Stomach smooth muscle (tissue), 2 donors: ENCODE data around the gene SLC38A3.
A peak's percentile ranks its signal among the peaks of the same experiment; 100 is the strongest.

ENCODE experiments used
- H3K27ac ChIP-seq: one replicate; pipeline ENCODE4 v1.7.0; 2013; ENCODE audit warnings: mild to moderate bottlenecking, low read length, inconsistent platforms
- H3K27me3 ChIP-seq, 2 donors: one replicate each; pipeline ENCODE4 v1.7.0; 2013; ENCODE audit warnings: low read length in 2 of 2; ENCODE audit not compliant: insufficient read depth in 2 of 2, control insufficient read depth in 1 of 2
- H3K36me3 ChIP-seq, 2 donors: one replicate each; pipeline ENCODE4 v1.7.0; 2013; ENCODE audit warnings: low read length in 2 of 2; ENCODE audit not compliant: control insufficient read depth in 2 of 2, insufficient read depth in 2 of 2
- H3K4me1 ChIP-seq: one replicate; pipeline ENCODE4 v1.7.0; 2013; ENCODE audit warnings: low read length; ENCODE audit not compliant: control insufficient read depth, insufficient read depth
- H3K4me3 ChIP-seq, 2 donors: one replicate each; pipeline ENCODE4 v1.7.0; 2013; ENCODE audit warnings: low read length in 2 of 2
- H3K9ac ChIP-seq, 2 donors: one replicate each; pipeline ENCODE4 v1.7.0; 2013; ENCODE audit warnings: low read length in 2 of 2, mild to moderate bottlenecking in 1 of 2
- H3K9me3 ChIP-seq, 2 donors: one replicate each; pipeline ENCODE4 v1.7.0; 2013; ENCODE audit warnings: low read length in 2 of 2; ENCODE audit not compliant: control insufficient read depth in 2 of 2
- donor health status: healthy.
- donor health status: Pancreatic carcinoma.

SLC38A3 gene

GRCh38 chr3:50163572-50164455 lies 41.3 kb upstream of the SLC38A3 start:
- no peaks in the 10 kb centered on the region for H3K36me3 ChIP-seq
- no peaks in the 10 kb centered on the region for H3K27me3 ChIP-seq
- H3K27ac ChIP-seq: peak overlapping the region; percentile 89
- H3K9me3 ChIP-seq: no peaks in the 10 kb centered on the region
- peak overlapping the region; percentile 40 to 59 for H3K4me3 ChIP-seq
- H3K9ac ChIP-seq: peak overlapping the region; percentile 25 to 64
- H3K4me1 ChIP-seq: peaks cover 91% of the 10 kb centered on the region

GRCh38 chr3:50164481-50164880 lies 40.6 kb upstream of the SLC38A3 start:
- no peaks in the 10 kb centered on the region for H3K9me3 ChIP-seq
- peaks cover 96% of the 10 kb centered on the region for H3K4me1 ChIP-seq
- peak overlapping the region; percentile 89 for H3K27ac ChIP-seq
- no peaks in the 10 kb centered on the region for H3K36me3 ChIP-seq
- no peaks in the 10 kb centered on the region for H3K27me3 ChIP-seq
- peak overlapping the region; percentile 40 to 59 for H3K4me3 ChIP-seq
- H3K9ac ChIP-seq: peak overlapping the region; percentile 25 to 64

- peak overlapping the region in 1 of 2 donors; percentile 59 for H3K4me3 ChIP-seq
- H3K9ac ChIP-seq: peak overlapping the region; percentile 56 to 64
- H3K9me3 ChIP-seq: no peaks in the 10 kb centered on the region
- peak overlapping the region; percentile 89 for H3K27ac ChIP-seq
- peaks cover 97% of the 10 kb centered on the region for H3K4me1 ChIP-seq
- no peaks in the 10 kb centered on the region for H3K36me3 ChIP-seq
- no peaks in the 10 kb centered on the region for H3K27me3 ChIP-seq
Measured at GRCh38 chr3:50164984-50165909, 39.8 kb upstream of the SLC38A3 start.

GRCh38 chr3:50165910-50166538 lies 39.0 kb upstream of the SLC38A3 start:
- H3K9me3 ChIP-seq: no peaks in the 10 kb centered on the region
- peak overlapping the region; percentile 89 for H3K27ac ChIP-seq
- H3K9ac ChIP-seq: peak overlapping the region; percentile 51 to 56
- peak overlapping the region in 1 of 2 donors; percentile 59 for H3K4me3 ChIP-seq
- H3K36me3 ChIP-seq: no peaks in the 10 kb centered on the region
- H3K4me1 ChIP-seq: peaks cover 91% of the 10 kb centered on the region
- H3K27me3 ChIP-seq: no peaks in the 10 kb centered on the region

GRCh38 chr3:50166620-50167019 lies 38.5 kb upstream of the SLC38A3 start:
- Histone ChIP-seq H3K36me3 (no peaks in the 10 kb centered on the region), H3K9ac (peak overlapping the region; percentile 29 to 56), H3K27ac (peak overlapping the region; percentile 89), H3K9me3 (no peaks in the 10 kb centered on the region), H3K4me1 (peaks cover 89% of the 10 kb centered on the region), H3K4me3 (peak overlapping the region in 1 of 2 donors; percentile 59), H3K27me3 (no peaks in the 10 kb centered on the region)

DNA sequence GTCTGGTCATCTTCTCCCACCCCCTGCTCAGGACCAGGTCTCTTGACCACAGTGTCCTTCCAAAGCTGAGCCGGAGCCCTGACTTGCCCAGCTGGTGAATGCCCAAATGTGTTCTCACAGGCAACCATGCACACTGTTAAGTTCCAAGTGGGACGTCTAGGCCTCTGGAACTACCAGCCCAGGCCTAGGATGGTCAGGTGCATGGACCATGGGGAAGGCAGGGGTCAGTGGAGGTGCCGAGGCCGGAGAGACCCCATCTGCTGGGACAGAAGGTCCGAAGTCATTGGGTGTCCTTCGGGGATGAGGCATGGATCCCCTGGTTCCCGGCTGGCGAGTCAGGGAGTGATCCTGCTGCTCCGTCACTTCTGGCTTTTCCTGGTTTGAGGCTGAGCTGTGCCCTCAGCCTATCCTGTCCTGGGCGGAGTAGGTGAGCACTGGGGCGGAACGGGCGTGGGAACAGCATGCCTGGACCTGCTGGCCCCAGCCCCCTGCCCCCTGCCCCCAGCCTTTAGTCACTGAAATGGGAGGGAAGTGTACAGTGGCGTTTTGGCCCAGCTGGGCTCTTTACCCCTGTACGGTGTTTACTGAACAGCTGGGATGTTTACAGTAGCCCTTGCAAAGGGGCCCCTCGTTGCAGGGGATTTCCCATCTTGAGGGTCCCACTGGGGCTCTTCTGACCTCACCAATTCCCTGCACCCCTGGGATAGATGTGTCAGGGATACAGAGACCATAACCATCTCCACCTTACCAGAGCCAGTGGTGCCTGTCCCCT lies 37.8 kb upstream of the SLC38A3 start:
- H3K9me3 ChIP-seq: no peaks in the 10 kb centered on the region
- H3K9ac ChIP-seq: peak overlapping the region; percentile 29 to 56
- no peaks in the 10 kb centered on the region for H3K27me3 ChIP-seq
- no peak overlapping the region for H3K4me3 ChIP-seq
- H3K36me3 ChIP-seq: no peaks in the 10 kb centered on the region
- H3K27ac ChIP-seq: peak overlapping the region; percentile 89
- H3K4me1 ChIP-seq: peaks cover 83% of the 10 kb centered on the region

DNA sequence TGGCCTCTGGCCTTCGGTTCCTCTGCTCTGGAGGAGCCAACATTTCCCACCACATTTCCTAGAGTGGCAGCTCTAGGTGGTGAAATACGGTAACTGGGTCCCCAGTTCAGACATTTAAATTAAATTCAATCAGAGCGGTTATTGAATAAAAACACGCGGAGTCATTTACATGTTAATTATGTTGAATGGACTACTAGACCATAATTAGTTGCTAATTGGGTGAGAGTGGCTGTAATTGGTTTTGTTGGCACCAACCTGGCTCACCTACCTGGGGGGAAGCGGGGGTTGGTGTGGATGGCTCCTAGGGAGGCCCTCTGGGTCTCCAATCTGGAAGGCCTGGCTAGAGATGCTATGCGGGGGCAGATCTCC lies 37.2 kb upstream of the SLC38A3 start:
- Histone ChIP-seq H3K4me1 (peaks cover 81% of the 10 kb centered on the region), H3K27ac (peak overlapping the region; percentile 89), H3K27me3 (no peaks in the 10 kb centered on the region), H3K36me3 (no peaks in the 10 kb centered on the region), H3K9me3 (no peaks in the 10 kb centered on the region), H3K9ac (no peak overlapping the region), H3K4me3 (no peak overlapping the region)

DNA sequence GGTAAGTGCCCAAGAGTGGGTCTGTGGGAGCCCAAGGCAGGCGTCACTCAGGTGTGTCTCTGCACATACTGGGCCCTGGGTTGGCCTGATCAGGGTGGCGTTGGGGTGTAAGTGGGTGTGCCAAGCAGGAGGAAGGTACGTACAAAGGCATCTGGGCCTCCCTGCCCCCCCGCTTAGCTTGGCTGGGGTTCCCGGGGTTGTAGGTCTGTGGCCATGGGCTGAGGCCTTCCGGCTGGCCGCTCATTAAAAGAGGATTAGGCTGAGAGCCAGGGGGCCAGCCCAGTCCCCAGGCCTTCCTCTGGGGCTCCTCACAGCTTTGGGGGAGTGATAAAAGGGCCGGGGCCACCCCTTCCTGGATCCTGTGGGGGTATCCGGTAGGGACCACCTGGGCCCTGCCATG lies 36.7 kb upstream of the SLC38A3 start:
- Histone ChIP-seq H3K36me3 (no peaks in the 10 kb centered on the region), H3K4me3 (no peak overlapping the region), H3K4me1 (peaks cover 76% of the 10 kb centered on the region), H3K27me3 (no peaks in the 10 kb centered on the region), H3K9ac (peak overlapping the region in 1 of 2 donors; percentile 42), H3K27ac (no peak overlapping the region), H3K9me3 (no peaks in the 10 kb centered on the region)

GRCh38 chr3:50168791-50169190 lies 36.3 kb upstream of the SLC38A3 start:
- Histone ChIP-seq H3K9ac (peak overlapping the region in 1 of 2 donors; percentile 42), H3K27ac (no peak overlapping the region), H3K4me1 (peaks cover 72% of the 10 kb centered on the region), H3K4me3 (no peak overlapping the region), H3K9me3 (no peaks in the 10 kb centered on the region), H3K27me3 (no peaks in the 10 kb centered on the region), H3K36me3 (peaks cover 0 to 2% of the 10 kb centered on the region in 2 donors)
